SK-N-SH treated with all-trans-retinoic acid at 6 μM for 48 hours (cell line): Measurements from ENCODE around the gene REC114.

Experiments
- ARNTL ChIP-seq: fragments of 450-650 bp; formaldehyde crosslinking; IDR thresholded peaks from 2 replicates; pipeline ENCODE4 v1.5.0; 2020; ENCODE audit warnings: low read depth, mild to moderate bottlenecking, moderate library complexity, borderline replicate concordance
- PATZ1 ChIP-seq: fragments of 250-450 bp; sonication (Bioruptor Pico); IDR thresholded peaks from 2 replicates; pipeline ENCODE4 v1.8.0; 2020; ENCODE audit warnings: mild to moderate bottlenecking, moderate library complexity, borderline replicate concordance
- TF ChIP-seq, protein P1 (sequence below): fragments of 250-450 bp; sonication (Bioruptor Pico); IDR thresholded peaks from 2 replicates; pipeline ENCODE4 v1.5.0; 2020; ENCODE audit warnings: mild to moderate bottlenecking, moderate library complexity

DNA sequence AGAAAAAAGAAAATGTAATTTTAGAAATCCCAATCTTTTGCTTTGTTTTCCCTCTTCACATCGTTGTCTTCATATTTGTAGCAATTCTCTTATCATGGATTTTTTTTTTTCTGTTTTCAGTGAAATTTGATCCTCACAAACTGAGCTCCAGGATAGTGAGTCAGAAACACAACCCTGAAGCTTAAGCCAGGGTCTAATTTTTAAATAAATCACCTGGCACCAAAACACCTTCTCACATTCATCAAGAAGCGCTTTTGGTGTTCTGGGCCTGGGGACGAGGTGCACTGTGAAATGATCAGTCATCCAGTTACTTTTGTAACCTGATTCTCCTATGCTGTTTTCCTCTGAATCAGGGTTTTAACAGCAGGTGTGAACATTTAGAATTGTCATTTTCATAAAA, 87.7 kb downstream of the REC114 start:
- TF ChIP-seq ARNTL (CRISPR knock-in tag) (no peak), PATZ1 (no peak)
- TF ChIP-seq, protein P1, sequence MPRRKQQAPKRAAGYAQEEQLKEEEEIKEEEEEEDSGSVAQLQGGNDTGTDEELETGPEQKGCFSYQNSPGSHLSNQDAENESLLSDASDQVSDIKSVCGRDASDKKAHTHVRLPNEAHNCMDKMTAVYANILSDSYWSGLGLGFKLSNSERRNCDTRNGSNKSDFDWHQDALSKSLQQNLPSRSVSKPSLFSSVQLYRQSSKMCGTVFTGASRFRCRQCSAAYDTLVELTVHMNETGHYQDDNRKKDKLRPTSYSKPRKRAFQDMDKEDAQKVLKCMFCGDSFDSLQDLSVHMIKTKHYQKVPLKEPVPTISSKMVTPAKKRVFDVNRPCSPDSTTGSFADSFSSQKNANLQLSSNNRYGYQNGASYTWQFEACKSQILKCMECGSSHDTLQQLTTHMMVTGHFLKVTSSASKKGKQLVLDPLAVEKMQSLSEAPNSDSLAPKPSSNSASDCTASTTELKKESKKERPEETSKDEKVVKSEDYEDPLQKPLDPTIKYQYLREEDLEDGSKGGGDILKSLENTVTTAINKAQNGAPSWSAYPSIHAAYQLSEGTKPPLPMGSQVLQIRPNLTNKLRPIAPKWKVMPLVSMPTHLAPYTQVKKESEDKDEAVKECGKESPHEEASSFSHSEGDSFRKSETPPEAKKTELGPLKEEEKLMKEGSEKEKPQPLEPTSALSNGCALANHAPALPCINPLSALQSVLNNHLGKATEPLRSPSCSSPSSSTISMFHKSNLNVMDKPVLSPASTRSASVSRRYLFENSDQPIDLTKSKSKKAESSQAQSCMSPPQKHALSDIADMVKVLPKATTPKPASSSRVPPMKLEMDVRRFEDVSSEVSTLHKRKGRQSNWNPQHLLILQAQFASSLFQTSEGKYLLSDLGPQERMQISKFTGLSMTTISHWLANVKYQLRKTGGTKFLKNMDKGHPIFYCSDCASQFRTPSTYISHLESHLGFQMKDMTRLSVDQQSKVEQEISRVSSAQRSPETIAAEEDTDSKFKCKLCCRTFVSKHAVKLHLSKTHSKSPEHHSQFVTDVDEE: no peak
